UCSD-AML1 (cell line): ENCODE results near the gene LST1.

Experiments
- DNase-seq: peaks from one replicate; lab custom pipeline; 2025; ENCODE audit not compliant: unreplicated experiment; lab: John Stamatoyannopoulos, UW

The LST1 gene

GRCh38 chr6:31586008-31586407 is at the start of gene LST1:
Gene LST1, plus strand, starts transcription at chr6:31586277. Its CDS starts 1,023 bp downstream, at chr6:31587300.
- DNase-seq, result peak; percentile 81

- no peak for DNase-seq
Observed at GRCh38 chr6:31538805-31539400, 47.2 kb upstream of the LST1 start.

GRCh38 chr6:31540640-31541039 is 45.4 kb upstream of the LST1 start:
- no peak for DNase-seq

GRCh38 chr6:31541059-31541657 is 44.9 kb upstream of the LST1 start:
- no peak for DNase-seq

- DNase-seq, result peak; percentile 93
Observed at GRCh38 chr6:31541658-31542521, 44.2 kb upstream of the LST1 start, which contains the start of gene DDX39B. Gene DDX39B, minus strand, starts transcription at chr6:31542003. Its CDS starts 1,471 bp downstream, at chr6:31540532.

GRCh38 chr6:31543639-31544038 is 42.4 kb upstream of the LST1 start:
- no peak for DNase-seq

- no peak for DNase-seq
Observed at GRCh38 chr6:31544676-31545075, 41.4 kb upstream of the LST1 start.

GRCh38 chr6:31545291-31545690 is 40.8 kb upstream of the LST1 start:
- DNase-seq, result no peak

GRCh38 chr6:31546339-31546957 is 39.6 kb upstream of the LST1 start, which contains the start of gene ATP6V1G2:
Gene ATP6V1G2, minus strand, starts transcription at chr6:31546608. Its CDS starts 49 bp downstream, at chr6:31546559.
- DNase-seq, result peak; percentile 89

- DNase-seq, result peak; percentile 95
Observed at GRCh38 chr6:31546958-31547726, 38.9 kb upstream of the LST1 start, which contains the start of gene NFKBIL1. Gene NFKBIL1, plus strand, starts transcription at chr6:31547608. Its CDS starts 87 bp downstream, at chr6:31547695.

- DNase-seq, result no peak
Observed at GRCh38 chr6:31547727-31548543, 38.1 kb upstream of the LST1 start.

- no peak for DNase-seq
Observed at GRCh38 chr6:31548544-31548873, 37.6 kb upstream of the LST1 start.

- DNase-seq, result peak; percentile 77
Observed at GRCh38 chr6:31551371-31551770, 34.7 kb upstream of the LST1 start.

GRCh38 chr6:31556307-31556706 is 29.8 kb upstream of the LST1 start:
- DNase-seq, result no peak

- no peak for DNase-seq
Observed at GRCh38 chr6:31557443-31558317, 28.4 kb upstream of the LST1 start.

- no peak for DNase-seq
Observed at GRCh38 chr6:31558318-31558625, 27.8 kb upstream of the LST1 start.

- DNase-seq, result peak; percentile 89
Observed at GRCh38 chr6:31558631-31559500, 27.2 kb upstream of the LST1 start.

- DNase-seq, result no peak
Observed at GRCh38 chr6:31559606-31559957, 26.5 kb upstream of the LST1 start.
